Ovary (tissue), 3 donors: Measurements from ENCODE around the gene ERAP2.

ENCODE experiments used
- CTCF ChIP-seq, 3 donors: fragments of 450-650 bp in 2 of 3; fragments of 200-600 bp in 1 of 3; IDR thresholded peaks; one replicate each; pipeline versions ENCODE4 v1.5.1 to v1.8.0; 2016 to 2022; ENCODE audit warnings: antibody characterized with exemption in 3 of 3, mild to moderate bottlenecking in 1 of 3
- POLR2A ChIP-seq: fragments of 450-650 bp; IDR thresholded peaks from one replicate; pipeline ENCODE4 v1.6.1; 2017; ENCODE audit warnings: antibody characterized with exemption, mild to moderate bottlenecking, moderate library complexity
- donor health status: DM: no; HTN: no; CAD: no.

DNA sequence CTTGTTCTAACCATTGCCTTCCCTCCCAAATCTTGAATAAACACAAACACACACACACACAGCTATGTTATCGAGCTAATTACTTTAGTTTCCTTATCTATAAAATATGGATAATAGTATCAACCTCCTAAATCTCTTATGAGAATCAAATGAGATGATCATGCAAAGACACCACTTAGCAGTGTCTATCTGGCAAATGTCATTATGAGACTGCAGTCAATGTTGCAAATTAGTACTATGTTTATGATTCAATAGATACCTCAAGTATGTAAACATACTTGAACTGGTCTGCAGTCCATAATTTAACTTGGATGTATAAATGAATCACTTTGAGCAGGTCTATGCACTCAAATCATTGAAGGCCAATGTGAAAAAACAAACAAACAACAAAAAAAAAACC is 22.2 kb upstream of the ERAP2 start:
- TF ChIP-seq CTCF (IDR thresholded peaks at IDR 0.05) (no peak), POLR2A (no peak)
